ENCODE measurements around the gene OR2A2. TPM values are rescaled to one million over a fixed set of nuclear protein-coding genes. Genes with fewer than 3 reads are reported as not detected.

The OR2A2 gene, protein sequence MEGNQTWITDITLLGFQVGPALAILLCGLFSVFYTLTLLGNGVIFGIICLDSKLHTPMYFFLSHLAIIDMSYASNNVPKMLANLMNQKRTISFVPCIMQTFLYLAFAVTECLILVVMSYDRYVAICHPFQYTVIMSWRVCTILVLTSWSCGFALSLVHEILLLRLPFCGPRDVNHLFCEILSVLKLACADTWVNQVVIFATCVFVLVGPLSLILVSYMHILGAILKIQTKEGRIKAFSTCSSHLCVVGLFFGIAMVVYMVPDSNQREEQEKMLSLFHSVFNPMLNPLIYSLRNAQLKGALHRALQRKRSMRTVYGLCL
- total RNA-seq: not detected in 2 replicates

DNA sequence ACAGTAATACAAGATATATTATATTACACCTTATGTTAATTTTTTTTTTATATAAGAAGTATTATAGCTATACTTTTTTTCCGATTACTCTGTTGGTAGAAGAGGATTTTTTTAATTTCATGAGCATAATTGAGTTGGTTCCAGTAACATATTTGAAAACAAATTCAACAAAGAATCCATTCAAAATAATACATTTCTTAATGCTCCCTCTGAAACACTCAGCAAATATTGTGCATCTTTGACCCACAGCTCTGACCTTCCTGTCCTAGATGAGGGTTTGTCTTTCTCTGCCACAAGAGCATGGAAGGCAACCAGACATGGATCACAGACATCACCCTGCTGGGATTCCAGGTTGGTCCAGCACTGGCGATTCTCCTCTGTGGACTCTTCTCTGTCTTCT lies at the start of gene OR2A2:
Gene OR2A2 (plus strand): TSS at position 301 of the 400 bp plus-strand sequence. CDS start 0 bp downstream, at position 301.

DNA sequence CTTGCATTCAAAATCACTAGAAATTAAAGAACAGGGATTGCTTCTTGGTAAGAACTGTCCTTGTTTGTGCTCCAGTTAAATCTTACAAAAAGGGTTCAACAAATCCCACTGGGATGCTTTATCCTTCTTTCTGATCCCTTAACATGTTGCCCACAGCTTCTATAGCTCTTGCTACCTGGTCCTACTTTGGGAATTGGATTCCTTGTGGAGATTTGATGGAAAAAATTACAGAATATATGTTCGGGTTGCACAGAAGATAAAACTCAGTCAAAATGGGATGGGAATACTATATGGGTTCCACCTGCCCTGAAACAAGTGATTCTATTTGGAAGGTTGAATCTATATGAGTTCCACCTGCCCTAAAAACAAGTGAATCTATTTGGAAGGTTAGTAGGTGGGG lies 39.9 kb upstream of the OR2A2 start, which contains the start of gene OR2A25:
Gene OR2A25 (plus strand): TSS at position 301 of the 400 bp plus-strand sequence. CDS start 4,409 bp downstream, outside the sequence.

DNA sequence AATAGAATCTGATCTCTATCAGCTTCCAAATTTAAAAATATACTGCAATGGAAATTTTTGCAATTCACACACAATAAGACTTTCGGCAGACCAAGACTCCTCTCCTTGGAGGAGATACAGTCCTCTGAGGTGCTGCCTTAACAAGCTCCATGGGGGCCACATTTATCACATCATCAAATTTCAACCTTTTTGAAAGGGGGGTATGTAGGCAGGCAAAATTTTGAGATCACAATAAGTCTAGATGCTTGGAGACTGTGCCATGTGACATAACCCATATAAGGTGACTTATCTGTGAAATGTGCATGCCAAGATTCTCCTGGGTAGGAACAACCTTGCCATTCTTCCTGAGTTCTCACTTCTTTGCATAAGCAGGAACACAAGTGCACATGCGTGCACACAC lies 23.4 kb upstream of the OR2A2 start, which contains the start of gene OR2A12:
Gene OR2A12 (plus strand): TSS at position 301 of the 400 bp plus-strand sequence. CDS start 8,830 bp downstream, outside the sequence.

DNA sequence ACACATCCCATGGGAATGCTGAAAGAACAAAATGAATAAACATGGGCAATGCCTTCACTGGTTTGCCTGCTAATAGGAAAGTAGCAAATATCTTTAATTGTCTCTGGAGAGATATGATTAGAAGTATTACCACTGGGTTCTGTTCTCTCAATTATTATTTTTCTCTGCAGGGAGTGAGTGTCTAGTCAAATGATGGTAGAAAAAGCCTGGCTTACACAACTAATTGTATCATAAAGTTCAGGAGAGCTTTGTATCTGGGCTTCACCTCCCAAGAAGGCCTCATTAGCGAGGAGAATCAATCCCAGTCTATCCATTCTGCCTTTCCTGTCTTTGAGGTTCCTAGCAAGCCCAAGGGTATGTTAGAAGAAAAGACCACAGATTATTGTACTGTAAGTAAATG lies 13.5 kb downstream of the OR2A2 start, which contains the start of gene OR2A14:
Gene OR2A14 (plus strand): TSS at position 301 of the 400 bp plus-strand sequence. CDS start 5,937 bp downstream, outside the sequence.

Other genes with a start within 250 kb of the OR2A2 start
- gene TCAF1, start 207.4 kb upstream of the OR2A2 start, total RNA-seq: 47.3 and 68.1 TPM in 2 replicates
- not detected in 2 replicates for gene OR2F2, start 174.3 kb upstream of the OR2A2 start, total RNA-seq
- gene OR2F1, start 154.7 kb upstream of the OR2A2 start, total RNA-seq: not detected in 2 replicates
- gene OR6B1, start 109.3 kb upstream of the OR2A2 start, total RNA-seq: not detected in 2 replicates
- not detected in 2 replicates for gene OR2A5, start 60.6 kb upstream of the OR2A2 start, total RNA-seq
- not detected in 2 replicates for gene OR2A25, start 39.8 kb upstream of the OR2A2 start, total RNA-seq
- not detected in 2 replicates for gene OR2A12, start 23.3 kb upstream of the OR2A2 start, total RNA-seq
- gene OR2A14, start 13.6 kb downstream of the OR2A2 start, total RNA-seq: not detected in 2 replicates
- gene CTAGE4, start 73.9 kb downstream of the OR2A2 start, total RNA-seq: 0.71 TPM in 1 of 2 replicates, not detected in the other
- gene ARHGEF35, start 86.2 kb downstream of the OR2A2 start, total RNA-seq: under 0.01 and 2.5 TPM in 2 replicates
- gene OR2A42, start 130.0 kb downstream of the OR2A2 start, total RNA-seq: not detected in 2 replicates
- gene OR2A7, start 155.2 kb downstream of the OR2A2 start, total RNA-seq: 0.89 TPM in 1 of 2 replicates, not detected in the other
- gene CTAGE8, start 159.7 kb downstream of the OR2A2 start, total RNA-seq: 0.18 and 0.29 TPM in 2 replicates
- not detected in 2 replicates for gene OR2A1, start 202.8 kb downstream of the OR2A2 start, total RNA-seq
- gene ARHGEF5, start 245.8 kb downstream of the OR2A2 start, total RNA-seq: 4.6 and 9.4 TPM in 2 replicates